ENCODE measurements around the gene SMURF2.

SMURF2 gene

GRCh38 chr17:64546716-64547115 lies 115.4 kb downstream of the SMURF2 start:
- peaks cover 44% of the 10 kb centered on the region for H3K36me3 ChIP-seq (ENCODE audit: insufficient read depth, insufficient read length, low read length)

GRCh38 chr17:64544742-64545141 lies 117.4 kb downstream of the SMURF2 start:
- peaks cover 51% of the 10 kb centered on the region for H3K36me3 ChIP-seq (ENCODE audit: insufficient read depth, insufficient read length, low read length)
- no peaks in the 10 kb centered on the region for H3K9me3 ChIP-seq (ENCODE audit: insufficient read depth, low read length)
- H3K4me3 ChIP-seq (ENCODE audit: insufficient read length, low read depth) = no peak overlapping the region
- H3K4me1 ChIP-seq (ENCODE audit: insufficient read depth, insufficient read length) = no peaks in the 10 kb centered on the region
- no peak for DNase-seq (ENCODE audit: low read depth, low spot score)
- no peak for TF ChIP-seq ZNF274 (IDR thresholded peaks at IDR 0.05; ENCODE audit: low read depth, low read length)
- no peak for TF ChIP-seq YY1 (IDR thresholded peaks at IDR 0.05; ENCODE audit: insufficient read depth, insufficient read length)
- no peak for TF ChIP-seq SUZ12 (IDR thresholded peaks at IDR 0.05; ENCODE audit: extremely low read depth, insufficient read depth, insufficient read length)
- H3K27me3 ChIP-seq (ENCODE audit: insufficient read depth, insufficient read length) = no peaks in the 10 kb centered on the region
- no peak overlapping the region for H3K9ac ChIP-seq (ENCODE audit: insufficient read length, low read depth)

More at GRCh38 chr17:64546716-64547115, 115.4 kb downstream of the SMURF2 start:
- H3K27me3 ChIP-seq (ENCODE audit: insufficient read depth, insufficient read length) = no peaks in the 10 kb centered on the region
- H3K4me3 ChIP-seq (ENCODE audit: insufficient read length, low read depth) = no peak overlapping the region
- H3K9ac ChIP-seq (ENCODE audit: insufficient read length, low read depth) = no peak overlapping the region
- DNase-seq (ENCODE audit: low read depth, low spot score) = no peak
- TF ChIP-seq SUZ12 (IDR thresholded peaks at IDR 0.05; ENCODE audit: extremely low read depth, insufficient read depth, insufficient read length) (no peak), YY1 (IDR thresholded peaks at IDR 0.05; ENCODE audit: insufficient read depth, insufficient read length) (no peak), ZNF274 (IDR thresholded peaks at IDR 0.05; ENCODE audit: low read depth, low read length) (no peak)
- no peaks in the 10 kb centered on the region for H3K4me1 ChIP-seq (ENCODE audit: insufficient read depth, insufficient read length)
- H3K9me3 ChIP-seq (ENCODE audit: insufficient read depth, low read length) = no peaks in the 10 kb centered on the region

- Histone ChIP-seq H3K27me3 (ENCODE audit: insufficient read depth, insufficient read length) (no peaks in the 10 kb centered on the region), H3K9ac (ENCODE audit: insufficient read length, low read depth) (no peak overlapping the region), H3K4me1 (ENCODE audit: insufficient read depth, insufficient read length) (no peaks in the 10 kb centered on the region), H3K4me3 (ENCODE audit: insufficient read length, low read depth) (no peak overlapping the region), H3K9me3 (ENCODE audit: insufficient read depth, low read length) (no peaks in the 10 kb centered on the region), H3K36me3 (ENCODE audit: insufficient read depth, insufficient read length, low read length) (peaks cover 70% of the 10 kb centered on the region)
- no peak for TF ChIP-seq YY1 (IDR thresholded peaks at IDR 0.05; ENCODE audit: insufficient read depth, insufficient read length)
- TF ChIP-seq ZNF274 (IDR thresholded peaks at IDR 0.05; ENCODE audit: low read depth, low read length) = no peak
- no peak for TF ChIP-seq SUZ12 (IDR thresholded peaks at IDR 0.05; ENCODE audit: extremely low read depth, insufficient read depth, insufficient read length)
- no peak for DNase-seq (ENCODE audit: low read depth, low spot score)
Observed at GRCh38 chr17:64540118-64540776, 121.9 kb downstream of the SMURF2 start.

GRCh38 chr17:64538508-64539130 lies 123.5 kb downstream of the SMURF2 start:
- TF ChIP-seq ZNF274 (IDR thresholded peaks at IDR 0.05; ENCODE audit: low read depth, low read length) = no peak
- TF ChIP-seq YY1 (IDR thresholded peaks at IDR 0.05; ENCODE audit: insufficient read depth, insufficient read length) = no peak
- TF ChIP-seq SUZ12 (IDR thresholded peaks at IDR 0.05; ENCODE audit: extremely low read depth, insufficient read depth, insufficient read length) = no peak
- H3K27me3 ChIP-seq (ENCODE audit: insufficient read depth, insufficient read length) = no peaks in the 10 kb centered on the region
- H3K9ac ChIP-seq (ENCODE audit: insufficient read length, low read depth) = no peak overlapping the region
- no peaks in the 10 kb centered on the region for H3K4me1 ChIP-seq (ENCODE audit: insufficient read depth, insufficient read length)
- H3K9me3 ChIP-seq (ENCODE audit: insufficient read depth, low read length) = no peaks in the 10 kb centered on the region
- peaks cover 80% of the 10 kb centered on the region for H3K36me3 ChIP-seq (ENCODE audit: insufficient read depth, insufficient read length, low read length)
- no peak overlapping the region for H3K4me3 ChIP-seq (ENCODE audit: insufficient read length, low read depth)
- DNase-seq (ENCODE audit: low read depth, low spot score) = no peak

- DNase-seq (ENCODE audit: low read depth, low spot score) = no peak
- Histone ChIP-seq H3K9me3 (ENCODE audit: insufficient read depth, low read length) (no peaks in the 10 kb centered on the region), H3K27me3 (ENCODE audit: insufficient read depth, insufficient read length) (no peaks in the 10 kb centered on the region), H3K4me1 (ENCODE audit: insufficient read depth, insufficient read length) (no peaks in the 10 kb centered on the region), H3K9ac (ENCODE audit: insufficient read length, low read depth) (no peak overlapping the region), H3K4me3 (ENCODE audit: insufficient read length, low read depth) (no peak overlapping the region), H3K36me3 (ENCODE audit: insufficient read depth, insufficient read length, low read length) (peaks cover 90% of the 10 kb centered on the region)
- TF ChIP-seq ZNF274 (IDR thresholded peaks at IDR 0.05; ENCODE audit: low read depth, low read length) (no peak), YY1 (IDR thresholded peaks at IDR 0.05; ENCODE audit: insufficient read depth, insufficient read length) (no peak), SUZ12 (IDR thresholded peaks at IDR 0.05; ENCODE audit: extremely low read depth, insufficient read depth, insufficient read length) (no peak)
Observed at GRCh38 chr17:64537488-64537887, 124.6 kb downstream of the SMURF2 start.

GRCh38 chr17:64536913-64537312 lies 125.2 kb downstream of the SMURF2 start:
- no peaks in the 10 kb centered on the region for H3K27me3 ChIP-seq (ENCODE audit: insufficient read depth, insufficient read length)
- TF ChIP-seq SUZ12 (IDR thresholded peaks at IDR 0.05; ENCODE audit: extremely low read depth, insufficient read depth, insufficient read length) = no peak
- no peak for TF ChIP-seq ZNF274 (IDR thresholded peaks at IDR 0.05; ENCODE audit: low read depth, low read length)
- TF ChIP-seq YY1 (IDR thresholded peaks at IDR 0.05; ENCODE audit: insufficient read depth, insufficient read length) = no peak
- no peak overlapping the region for H3K4me3 ChIP-seq (ENCODE audit: insufficient read length, low read depth)
- H3K36me3 ChIP-seq (ENCODE audit: insufficient read depth, insufficient read length, low read length) = peaks cover 91% of the 10 kb centered on the region
- H3K9me3 ChIP-seq (ENCODE audit: insufficient read depth, low read length) = no peaks in the 10 kb centered on the region
- H3K9ac ChIP-seq (ENCODE audit: insufficient read length, low read depth) = no peak overlapping the region
- DNase-seq (ENCODE audit: low read depth, low spot score) = no peak
- no peaks in the 10 kb centered on the region for H3K4me1 ChIP-seq (ENCODE audit: insufficient read depth, insufficient read length)

- TF ChIP-seq YY1 (IDR thresholded peaks at IDR 0.05; ENCODE audit: insufficient read depth, insufficient read length) (no peak), ZNF274 (IDR thresholded peaks at IDR 0.05; ENCODE audit: low read depth, low read length) (no peak), SUZ12 (IDR thresholded peaks at IDR 0.05; ENCODE audit: extremely low read depth, insufficient read depth, insufficient read length) (no peak)
- H3K4me3 ChIP-seq (ENCODE audit: insufficient read length, low read depth) = no peak overlapping the region
- no peak overlapping the region for H3K9ac ChIP-seq (ENCODE audit: insufficient read length, low read depth)
- DNase-seq (ENCODE audit: low read depth, low spot score) = no peak
- no peaks in the 10 kb centered on the region for H3K4me1 ChIP-seq (ENCODE audit: insufficient read depth, insufficient read length)
- no peaks in the 10 kb centered on the region for H3K9me3 ChIP-seq (ENCODE audit: insufficient read depth, low read length)
- no peaks in the 10 kb centered on the region for H3K27me3 ChIP-seq (ENCODE audit: insufficient read depth, insufficient read length)
- peaks cover 98% of the 10 kb centered on the region for H3K36me3 ChIP-seq (ENCODE audit: insufficient read depth, insufficient read length, low read length)
Observed at GRCh38 chr17:64535357-64535756, 126.8 kb downstream of the SMURF2 start.

Measured in NT2/D1 (cell line).